GM10248 (cell line): Measurements from ENCODE around the gene UBXN1.

Experiments
- CTCF ChIA-PET: fragments of 300-600 bp; sonication (Branson Sonifier 250); formaldehyde crosslinking; extraction: SDS; loops from one replicate; lab custom pipeline; 2021; ENCODE audit warnings: antibody characterized with exemption; lab: Yijun Ruan, JAX
- POLR2A ChIA-PET: fragments of 350-650 bp; sonication (Branson Sonifier 250); formaldehyde crosslinking; extraction: SDS; loops from one replicate; lab custom pipeline; 2020; ENCODE audit warnings: antibody characterized with exemption; lab: Yijun Ruan, JAX
- DNase-seq: peaks from one replicate; pipeline ENCODE4 v3.0.0; 2012; ENCODE audit errors: extremely low spot score
- TF ChIP-seq, protein P1 (sequence below): IDR thresholded peaks from 2 replicates; pipeline ENCODE4 v1.5.1; 2012; ENCODE audit warnings: mild to moderate bottlenecking, low read depth; ENCODE audit errors: extremely low read depth, missing control alignments, control extremely low read depth

The UBXN1 gene

DNA sequence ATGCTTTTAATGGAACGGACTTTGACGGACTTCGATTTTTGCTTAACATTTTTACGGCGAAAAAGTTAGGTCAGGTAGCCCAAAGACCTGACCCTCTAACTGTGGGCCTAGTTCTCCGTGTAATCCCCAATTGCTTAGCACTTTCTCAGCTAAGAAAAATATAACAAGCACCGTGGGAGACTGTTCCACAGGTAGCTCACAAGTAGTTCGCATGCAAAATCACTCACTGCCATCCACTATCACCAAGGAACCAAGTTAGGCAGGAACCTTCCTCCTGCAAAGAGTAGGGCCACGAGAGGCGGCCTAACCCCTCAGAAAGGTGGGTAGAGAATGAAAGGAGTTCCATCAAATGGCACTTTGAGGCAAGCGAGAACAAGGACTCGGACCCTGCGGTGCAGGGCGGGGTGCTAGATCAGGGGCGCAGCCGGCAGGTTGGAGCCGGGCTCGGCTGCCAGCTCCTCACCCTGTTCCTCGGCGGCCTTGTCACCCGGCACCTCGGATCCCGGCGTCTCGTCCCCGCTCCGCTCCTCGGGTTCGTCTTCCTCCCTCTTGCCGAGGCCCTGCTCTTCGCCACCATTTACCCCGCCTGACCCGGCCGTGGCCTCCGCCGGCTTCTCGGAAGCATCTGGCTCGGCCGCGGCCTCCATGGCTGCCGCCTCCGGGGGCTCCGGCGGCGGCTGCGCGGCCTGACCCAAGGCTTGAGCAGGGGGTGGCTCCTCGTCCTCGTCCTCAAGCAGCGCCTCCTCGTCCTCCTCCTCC, 47.5 kb upstream of the UBXN1 start:
- ChIA-PET CTCF (interaction anchor here (1.0 to 5.7 kb wide), 4 partner anchors 15 to 115 kb away, joined by 3 to 24 read pairs (median 10); partner anchors contain the start of genes TAF6L and TMEM179B), POLR2A (interaction anchor here (1.2 to 2.1 kb wide), 7 partner anchors 13 to 152 kb away, joined by 3 to 21 read pairs (median 6); partner anchors contain the start of genes EEF1G, POLR2G, WDR74 and ZBTB3)
- no peak for DNase-seq
- TF ChIP-seq, protein P1, sequence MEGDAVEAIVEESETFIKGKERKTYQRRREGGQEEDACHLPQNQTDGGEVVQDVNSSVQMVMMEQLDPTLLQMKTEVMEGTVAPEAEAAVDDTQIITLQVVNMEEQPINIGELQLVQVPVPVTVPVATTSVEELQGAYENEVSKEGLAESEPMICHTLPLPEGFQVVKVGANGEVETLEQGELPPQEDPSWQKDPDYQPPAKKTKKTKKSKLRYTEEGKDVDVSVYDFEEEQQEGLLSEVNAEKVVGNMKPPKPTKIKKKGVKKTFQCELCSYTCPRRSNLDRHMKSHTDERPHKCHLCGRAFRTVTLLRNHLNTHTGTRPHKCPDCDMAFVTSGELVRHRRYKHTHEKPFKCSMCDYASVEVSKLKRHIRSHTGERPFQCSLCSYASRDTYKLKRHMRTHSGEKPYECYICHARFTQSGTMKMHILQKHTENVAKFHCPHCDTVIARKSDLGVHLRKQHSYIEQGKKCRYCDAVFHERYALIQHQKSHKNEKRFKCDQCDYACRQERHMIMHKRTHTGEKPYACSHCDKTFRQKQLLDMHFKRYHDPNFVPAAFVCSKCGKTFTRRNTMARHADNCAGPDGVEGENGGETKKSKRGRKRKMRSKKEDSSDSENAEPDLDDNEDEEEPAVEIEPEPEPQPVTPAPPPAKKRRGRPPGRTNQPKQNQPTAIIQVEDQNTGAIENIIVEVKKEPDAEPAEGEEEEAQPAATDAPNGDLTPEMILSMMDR: no peak

DNA sequence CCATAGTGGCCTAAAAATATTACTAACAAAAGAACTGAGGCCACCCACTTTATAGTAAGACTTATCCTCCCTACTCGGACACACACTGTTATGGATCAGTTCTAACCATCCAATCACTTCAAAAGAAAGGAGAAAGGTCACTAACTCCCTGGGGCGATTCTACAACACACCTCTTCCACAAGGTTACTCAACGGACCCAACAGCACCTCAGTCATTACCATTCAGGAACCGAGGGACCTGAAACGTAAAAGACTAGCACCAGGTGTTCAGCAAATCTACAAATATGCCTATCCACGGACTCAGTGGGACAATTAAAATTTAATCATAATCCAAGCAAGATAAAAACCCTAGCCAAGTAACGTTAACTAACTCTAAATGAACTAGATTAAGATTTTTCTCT, 46.8 kb upstream of the UBXN1 start:
- no peak for DNase-seq
- POLR2A ChIA-PET: interaction anchor here (1.2 kb wide), 1 partner anchor 12 kb away, joined by 5 read pairs; no protein-coding TSS in a partner anchor
- TF ChIP-seq, protein P1: no peak
- CTCF ChIA-PET: interaction anchor here (2.5 to 5.7 kb wide), 2 partner anchors 44 to 61 kb away, joined by 16 to 24 read pairs; partner anchors contain the start of genes TAF6L and TMEM179B

DNA sequence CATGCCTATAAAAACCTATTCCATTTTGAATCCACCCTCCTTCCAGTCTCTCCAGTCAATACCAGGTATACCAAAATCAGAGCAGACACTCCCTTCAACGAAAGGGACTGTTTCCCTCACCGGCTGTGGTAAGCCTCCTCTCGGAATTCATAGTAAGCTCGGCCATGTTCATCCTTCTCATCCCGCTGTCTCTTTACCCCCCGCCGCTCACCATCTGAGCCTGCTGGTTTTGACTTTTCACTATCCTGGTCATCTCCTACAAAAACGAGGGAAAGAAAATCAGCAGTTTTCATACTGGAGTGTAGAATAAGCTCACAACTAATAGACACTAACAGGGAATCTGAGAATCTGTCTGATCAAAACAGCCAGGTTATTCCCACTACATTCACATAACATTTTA, 45.3 kb upstream of the UBXN1 start:
- POLR2A ChIA-PET: interaction anchor here (1.3 kb wide), 1 partner anchor 131 kb away, joined by 4 read pairs; no protein-coding TSS in a partner anchor
- CTCF ChIA-PET: interaction anchor here (1.4 to 2.4 kb wide), 3 partner anchors 11 to 30 kb away, joined by 3 to 10 read pairs (median 6); partner anchors contain the start of gene ZBTB3
- no peak for DNase-seq
- TF ChIP-seq, protein P1: no peak

DNA sequence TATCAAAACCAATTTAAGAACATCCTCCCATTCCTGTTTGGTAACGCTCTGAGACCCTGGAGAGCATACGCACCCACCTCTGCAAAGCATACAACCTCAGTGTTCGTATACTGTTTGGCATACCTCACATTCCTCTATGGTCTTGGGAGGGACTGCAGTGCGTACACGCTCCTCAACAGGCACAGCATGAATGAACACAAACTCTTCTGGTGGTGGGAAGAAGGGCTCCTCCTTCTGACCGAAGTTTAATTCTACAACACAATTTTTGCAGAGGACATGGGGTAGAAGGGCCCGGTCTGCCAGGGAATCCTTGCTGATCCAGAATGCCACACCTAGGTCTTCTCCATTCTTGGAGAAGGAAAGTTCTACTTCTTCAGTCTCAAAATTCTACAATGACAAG, 43.1 kb upstream of the UBXN1 start:
- CTCF ChIA-PET: no interaction called here
- no peak for DNase-seq
- TF ChIP-seq, protein P1: no peak
- POLR2A ChIA-PET: no interaction called here

DNA sequence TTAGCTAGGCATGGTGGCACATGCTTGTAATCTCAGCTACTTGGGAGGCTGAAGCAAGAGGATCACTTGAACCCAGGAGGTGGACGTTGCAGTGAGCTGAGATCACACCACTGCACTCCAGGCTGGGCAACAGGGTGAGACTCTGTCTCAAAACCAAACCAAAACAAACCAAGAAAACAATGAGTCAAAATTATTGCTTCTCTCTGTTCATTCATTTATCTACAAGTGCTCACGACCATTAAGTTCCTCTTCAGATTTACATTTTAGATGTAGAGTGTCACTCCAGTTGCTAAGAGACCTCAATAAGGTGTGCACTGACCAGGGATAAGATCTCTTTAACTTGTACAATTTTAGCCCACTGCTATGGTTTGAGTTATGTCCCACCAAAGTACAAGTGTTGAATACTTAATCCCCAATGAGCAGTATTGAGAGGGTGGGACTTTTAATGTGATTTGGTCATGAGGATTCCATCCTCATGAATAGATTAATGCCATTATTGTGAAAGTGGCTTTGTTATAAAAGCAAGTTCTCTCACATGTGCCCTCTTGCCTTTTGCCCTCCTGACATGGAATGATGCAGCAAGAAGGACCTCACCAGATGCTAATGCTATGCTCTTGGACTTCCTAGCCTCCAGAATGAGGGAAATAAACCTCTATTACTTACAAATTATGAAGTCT, 40.6 kb upstream of the UBXN1 start:
- TF ChIP-seq, protein P1: no peak
- POLR2A ChIA-PET: interaction anchor here (0.9 kb wide), 1 partner anchor 55 kb away, joined by 3 read pairs; the partner anchor contains the start of genes C11orf98 and CSKMT
- CTCF ChIA-PET: interaction anchor here (1.1 kb wide), 1 partner anchor 39 kb away, joined by 3 read pairs; no protein-coding TSS in a partner anchor
- no peak for DNase-seq

DNA sequence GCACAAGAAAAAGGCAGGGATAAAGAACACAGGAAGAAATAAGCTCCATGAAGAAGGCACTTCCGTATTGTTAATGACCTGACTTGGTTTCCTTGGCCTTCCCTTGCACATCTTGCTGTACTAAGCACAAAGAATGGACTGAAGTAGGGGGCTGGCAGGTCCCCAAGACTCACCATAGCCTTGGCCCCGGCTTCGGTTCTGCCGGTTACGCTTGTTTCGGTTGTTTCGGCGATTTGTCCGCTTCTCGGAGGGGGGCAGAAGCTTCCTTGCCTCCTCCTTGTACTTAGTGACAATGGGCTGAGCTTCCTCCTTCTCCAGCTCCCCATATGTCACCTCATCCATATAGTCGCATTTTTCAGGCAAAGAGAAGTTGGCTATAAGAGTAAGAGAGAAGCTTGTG, 37.9 kb upstream of the UBXN1 start:
- DNase-seq: no peak
- ChIA-PET POLR2A (no interaction called here), CTCF (interaction anchor here (0.8 to 1.2 kb wide), 4 partner anchors 11 to 54 kb away, joined by 3 to 4 read pairs (median 3); partner anchors contain the start of gene BSCL2)
- TF ChIP-seq, protein P1: no peak
